Body of pancreas (tissue), 4 donors: Measurements from ENCODE around the gene SMPD3. TPM values are rescaled to one million over a fixed set of nuclear protein-coding genes. Genes with fewer than 3 reads are reported as not detected.

Source experiments
- ATAC-seq: fragments of 150-250 bp; one replicate; pipeline ENCODE4 v1.9.1; 2016
- DNase-seq, 4 donors: peaks; one replicate each; pipeline ENCODE4 v3.0.0-alpha.2; 2019
- H3K27ac ChIP-seq, 4 donors: fragments of 200-600 bp; sonication (generic); 1 replicate in 3 of 4; 2 replicates in 1 of 4; pipeline versions ENCODE4 v1.5.1 to v1.6.1; 2016 to 2019; ENCODE audit warnings: mild to moderate bottlenecking in 1 of 4, mixed read lengths in 1 of 4, moderate library complexity in 1 of 4
- H3K27me3 ChIP-seq, 2 donors: fragments of 200-600 bp; sonication (generic); one replicate each; pipeline ENCODE4 v1.6.0; 2016; ENCODE audit warnings: mild to moderate bottlenecking in 1 of 2
- H3K36me3 ChIP-seq, 2 donors: fragments of 200-600 bp; sonication (generic); replicated peaks in 1 of 2; 2 replicates each; pipeline ENCODE4 v1.5.1; 2016; ENCODE audit warnings: low read depth in 2 of 2; ENCODE audit not compliant: insufficient read depth in 1 of 2
- H3K4me1 ChIP-seq: fragments of 200-600 bp; sonication (generic); one replicate; pipeline ENCODE4 v1.6.0; 2016
- H3K4me3 ChIP-seq, 2 donors: fragments of 200-600 bp; sonication (generic); 1 replicate in 1 of 2; 2 replicates in 1 of 2; pipeline ENCODE4 v1.5.1; 2016 to 2019
- H3K9me3 ChIP-seq, 3 donors: fragments of 200-600 bp; sonication (generic); 1 replicate in 2 of 3; 2 replicates in 1 of 3; pipeline ENCODE4 v1.5.1; 2016
- CTCF ChIP-seq, 7 experiments: fragments of 450-650 bp in 4 of 7; fragments of 200-600 bp in 3 of 7; sonication (generic) in 3 of 7; IDR thresholded peaks; one replicate each; pipeline ENCODE4 v1.5.1; 2016 to 2019; ENCODE audit warnings: antibody characterized with exemption in 7 of 7
- POLR2A ChIP-seq, 3 donors: fragments of 450-650 bp; IDR thresholded peaks; one replicate each; pipeline ENCODE4 v1.6.1; 2016; ENCODE audit warnings: antibody characterized with exemption in 3 of 3, mild to moderate bottlenecking in 2 of 3
- WGBS, 2 donors: methylation state at CpG; one replicate each; pipeline ENCODE4 v1.1.5; 2017; 5-methylcytosine and 5-hydroxymethylcytosine counted together
- intact Hi-C: fragments of 100-400 bp; cut with DNase I; formaldehyde crosslinking; loops from one replicate; pipeline ENCODE4 v1.15.1; 2023
- total RNA-seq, 2 donors: library from RNA; depleted of rRNA; stranded (reverse); fragments of >200 nt; gene quantifications; one replicate each; pipeline ENCODE4 v1.1.0, GENCODE V29; 2016

Gene SMPD3
- total RNA-seq, 2 donors from 2014 or later, result 1.3 to 4.6 TPM

GRCh38 chr16:68369697-68370580 is 78.4 kb downstream of the SMPD3 start:
- H3K27ac ChIP-seq, result no peak overlapping the region
- ATAC-seq, result no peak

GRCh38 chr16:68369168-68369567 is 79.1 kb downstream of the SMPD3 start:
- no peak for ATAC-seq
- H3K27ac ChIP-seq, result no peak overlapping the region
- no peaks in the 10 kb centered on the region for H3K27me3 ChIP-seq
- 68 to 93% methylated on average over 4 of the region's 4 CpGs for WGBS, 2 donors
- peaks cover 5% of the 10 kb centered on the region for H3K4me1 ChIP-seq
- H3K36me3 ChIP-seq, result no peaks in the 10 kb centered on the region
- TF ChIP-seq CTCF (IDR thresholded peaks at IDR 0.05), result no peak
- TF ChIP-seq POLR2A (IDR thresholded peaks at IDR 0.05), result no peak
- no peak overlapping the region for H3K4me3 ChIP-seq
- no peaks in the 10 kb centered on the region for H3K9me3 ChIP-seq
- intact Hi-C loops, result no loop called here
- no peak for DNase-seq

More at GRCh38 chr16:68369697-68370580, 78.4 kb downstream of the SMPD3 start:
- H3K36me3 ChIP-seq, result no peaks in the 10 kb centered on the region
- H3K27me3 ChIP-seq, result no peaks in the 10 kb centered on the region
- intact Hi-C loops, result no loop called here
- 77 to 83% methylated on average over 19 to 23 of the region's 23 CpGs for WGBS, 2 donors
- TF ChIP-seq CTCF (IDR thresholded peaks at IDR 0.05), result no peak
- no peak for TF ChIP-seq POLR2A (IDR thresholded peaks at IDR 0.05)
- no peak overlapping the region for H3K4me3 ChIP-seq
- H3K4me1 ChIP-seq, result peaks cover 5% of the 10 kb centered on the region
- H3K9me3 ChIP-seq, result no peaks in the 10 kb centered on the region
- no peak for DNase-seq

GRCh38 chr16:68368301-68368888 is 79.9 kb downstream of the SMPD3 start:
- TF ChIP-seq CTCF (IDR thresholded peaks at IDR 0.05) (no peak), POLR2A (IDR thresholded peaks at IDR 0.05) (no peak)
- Histone ChIP-seq H3K36me3 (no peaks in the 10 kb centered on the region), H3K4me3 (no peak overlapping the region), H3K27me3 (no peaks in the 10 kb centered on the region), H3K27ac (no peak overlapping the region), H3K4me1 (no peaks in the 10 kb centered on the region), H3K9me3 (no peaks in the 10 kb centered on the region)
- intact Hi-C loops, result no loop called here
- no peak for ATAC-seq
- no peak for DNase-seq
- 77% methylated on average over 8 to 12 of the region's 12 CpGs for WGBS, 2 donors

GRCh38 chr16:68367891-68368290 is 80.4 kb downstream of the SMPD3 start:
- WGBS, 2 donors, result 72 to 90% methylated on average over 14 of the region's 14 CpGs
- Histone ChIP-seq H3K27ac (no peak overlapping the region), H3K27me3 (no peaks in the 10 kb centered on the region), H3K4me1 (no peaks in the 10 kb centered on the region), H3K9me3 (no peaks in the 10 kb centered on the region), H3K4me3 (no peak overlapping the region), H3K36me3 (no peaks in the 10 kb centered on the region)
- ATAC-seq (no peak), DNase-seq (no peak)
- TF ChIP-seq CTCF (IDR thresholded peaks at IDR 0.05), result no peak
- intact Hi-C loops, result no loop called here
